HepG2 (cell line): ENCODE data around the gene PNRC1. TPM values are rescaled to one million over a fixed set of nuclear protein-coding genes. Genes with fewer than 3 reads are reported as not detected.

Experiments used
- AHR ChIP-seq: IDR thresholded peaks from 2 replicates; pipeline ENCODE4 v1.6.1; 2018; ENCODE audit warnings: missing genetic modification reagents, missing compliant biosample characterization
- FOSL2 ChIP-seq: sonication (generic); formaldehyde crosslinking; IDR thresholded peaks from 2 replicates; pipeline ENCODE4 v1.4.0; 2020; ENCODE audit warnings: missing genetic modification reagents
- FOXC1 ChIP-seq: sonication (generic); formaldehyde crosslinking; IDR thresholded peaks from 2 replicates; pipeline ENCODE4 v1.8.0; 2022; ENCODE audit warnings: mild to moderate bottlenecking, missing genetic modification reagents, borderline replicate concordance
- GATAD1 ChIP-seq: IDR thresholded peaks from 2 replicates; pipeline ENCODE4 v1.6.1; 2016; ENCODE audit warnings: missing genetic modification reagents, missing compliant biosample characterization
- IKZF4 ChIP-seq: sonication (generic); formaldehyde crosslinking; IDR thresholded peaks from 2 replicates; pipeline ENCODE4 v1.5.1; 2020; ENCODE audit warnings: borderline replicate concordance, mild to moderate bottlenecking, low read depth, missing genetic modification reagents; ENCODE audit errors: not compliant biosample characterization
- MAF1 ChIP-seq: sonication (generic); formaldehyde crosslinking; IDR thresholded peaks from 2 replicates; pipeline ENCODE4 v1.5.0; 2020; ENCODE audit warnings: missing genetic modification reagents, borderline replicate concordance
- MED8 ChIP-seq: sonication (generic); formaldehyde crosslinking; IDR thresholded peaks from 2 replicates; pipeline ENCODE4 v1.8.1; 2023; ENCODE audit warnings: mild to moderate bottlenecking, missing genetic modification reagents; ENCODE audit not compliant: insufficient replicate concordance
- RBM39 ChIP-seq: fragments of 200-400 bp; formaldehyde crosslinking; IDR thresholded peaks from one replicate; pipeline ENCODE4 v1.6.1; 2018; ENCODE audit warnings: antibody characterized with exemption, mild to moderate bottlenecking, low read depth, low read length; ENCODE audit not compliant: poor library complexity, severe bottlenecking
- REPIN1 ChIP-seq: sonication (generic); formaldehyde crosslinking; IDR thresholded peaks from 2 replicates; pipeline ENCODE4 v1.8.0; 2022; ENCODE audit warnings: missing genetic modification reagents, low read depth, mild to moderate bottlenecking, borderline replicate concordance
- SRSF9 ChIP-seq: fragments of 200-400 bp; formaldehyde crosslinking; IDR thresholded peaks from 2 replicates; pipeline ENCODE4 v1.6.1; 2018; ENCODE audit warnings: borderline replicate concordance, mild to moderate bottlenecking, low read depth, low read length; ENCODE audit not compliant: insufficient read depth, poor library complexity, severe bottlenecking
- TEAD3 ChIP-seq: optimal IDR thresholded peaks from 2 replicates; pipeline ENCODE3; 2016; ENCODE audit warnings: borderline replicate concordance
- YEATS2 ChIP-seq: sonication (generic); formaldehyde crosslinking; IDR thresholded peaks from 2 replicates; pipeline ENCODE4 v1.4.0; 2020; ENCODE audit warnings: missing genetic modification reagents, borderline replicate concordance
- ZNF17 ChIP-seq: sonication (generic); formaldehyde crosslinking; IDR thresholded peaks from 2 replicates; pipeline ENCODE4 v1.5.0; 2020; ENCODE audit warnings: mild to moderate bottlenecking, missing genetic modification reagents
- ZNF33A ChIP-seq: sonication (generic); formaldehyde crosslinking; IDR thresholded peaks from 2 replicates; pipeline ENCODE4 v1.5.1; 2020; ENCODE audit warnings: missing genetic modification reagents, mild to moderate bottlenecking, moderate library complexity, borderline replicate concordance
- ZNF563 ChIP-seq: sonication (generic); formaldehyde crosslinking; IDR thresholded peaks from 2 replicates; pipeline ENCODE4 v1.8.0; 2022; ENCODE audit warnings: mild to moderate bottlenecking, moderate library complexity, missing genetic modification reagents
- ZNF567 ChIP-seq: sonication (generic); formaldehyde crosslinking; IDR thresholded peaks from 2 replicates; pipeline ENCODE4 v1.8.1; 2023; ENCODE audit warnings: mild to moderate bottlenecking, missing genetic modification reagents, borderline replicate concordance
- ZNF850 ChIP-seq: sonication (generic); formaldehyde crosslinking; conservative IDR thresholded peaks from 2 replicates; pipeline ENCODE4 v1.9.0; 2021; ENCODE audit warnings: mild to moderate bottlenecking, missing genetic modification reagents
- ZSCAN30 ChIP-seq: sonication (generic); formaldehyde crosslinking; IDR thresholded peaks from 2 replicates; pipeline ENCODE4 v1.5.0; 2020; ENCODE audit warnings: mild to moderate bottlenecking, missing genetic modification reagents
- polyA plus RNA-seq, 8 experiments: library from polyadenylated mRNA; depleted of rRNA in 3 of 8; stranded (reverse) in 7 of 8; unstranded in 1 of 8; fragments of >200 nt; fragmentation: Illumina TruSeq in 4 of 8; extraction: Trizol in 4 of 8; gene quantifications; 2 replicates each; pipeline versions ENCODE4 v1.2.1 to v1.2.3, GENCODE V29; 2011 to 2016; ENCODE audit warnings: low read depth in 4 of 8, missing spikeins in 1 of 8, mixed read lengths in 1 of 8; ENCODE audit not compliant: insufficient read depth in 1 of 8
- total RNA-seq, 5 experiments: library from RNA; depleted of rRNA; stranded (reverse); fragments of >200 nt; fragmentation: Illumina TruSeq; extraction: Trizol; gene quantifications; 2 replicates each; pipeline ENCODE4 v1.2.3, GENCODE V29; 2016; ENCODE audit warnings: low read depth in 1 of 5
- TF ChIP-seq, protein P1 (sequence below): sonication (generic); formaldehyde crosslinking; IDR thresholded peaks from 2 replicates; pipeline ENCODE4 v1.4.0; 2020; ENCODE audit warnings: mild to moderate bottlenecking, missing genetic modification reagents
- TF ChIP-seq, protein P2 (sequence below): IDR thresholded peaks from 2 replicates; pipeline ENCODE4 v1.6.1; 2016; ENCODE audit warnings: missing genetic modification reagents, missing compliant biosample characterization
- TF ChIP-seq, protein P3 (sequence below): sonication (generic); formaldehyde crosslinking; IDR thresholded peaks from 2 replicates; pipeline ENCODE4 v1.4.0; 2020; ENCODE audit warnings: missing genetic modification reagents, mild to moderate bottlenecking, borderline replicate concordance

The PNRC1 gene
- total and polyA plus RNA-seq, 2 of the 13 experiments (the other 11 are each of a cell fraction or from before 2014, with no cell fraction given), result 17.6 to 36.0 TPM

DNA sequence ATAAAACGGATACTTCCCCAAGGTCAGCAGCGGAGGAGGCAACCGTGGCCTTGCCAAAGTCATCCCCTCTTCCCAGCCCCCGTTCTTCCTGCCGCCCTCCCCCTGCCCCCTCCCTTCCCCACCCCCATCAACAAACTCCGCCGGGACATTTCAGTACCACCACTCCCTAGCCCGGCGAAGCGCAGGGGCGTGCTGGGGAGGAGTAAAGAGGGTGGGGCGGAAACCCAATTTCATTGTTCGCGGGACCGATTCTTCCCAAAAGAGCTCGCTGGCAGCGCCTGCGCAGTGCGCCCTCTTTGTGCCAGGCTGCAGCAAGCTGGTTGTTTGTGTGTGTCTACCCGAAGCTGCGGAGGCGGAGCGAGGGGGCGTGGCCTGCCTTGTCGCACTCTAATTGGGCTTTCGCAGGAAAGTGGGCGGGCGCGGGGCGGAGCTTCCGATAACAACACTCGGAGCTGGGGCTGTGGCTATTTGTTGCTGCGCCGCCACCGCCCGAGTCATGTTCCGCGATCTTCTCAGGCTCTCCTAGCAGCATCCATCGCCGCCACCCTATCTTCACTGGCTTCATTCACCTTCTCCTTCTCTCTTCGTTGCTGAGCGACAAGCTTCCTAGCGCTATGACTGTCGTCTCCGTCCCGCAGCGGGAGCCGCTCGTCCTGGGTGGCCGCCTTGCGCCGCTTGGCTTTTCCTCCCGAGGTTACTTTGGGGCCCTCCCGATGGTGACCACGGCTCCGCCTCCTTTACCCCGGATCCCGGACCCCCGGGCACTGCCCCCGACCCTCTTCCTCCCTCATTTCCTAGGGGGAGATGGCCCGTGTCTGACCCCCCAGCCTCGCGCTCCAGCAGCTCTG, at the start of gene PNRC1 (continued):
- TF ChIP-seq, protein P1, sequence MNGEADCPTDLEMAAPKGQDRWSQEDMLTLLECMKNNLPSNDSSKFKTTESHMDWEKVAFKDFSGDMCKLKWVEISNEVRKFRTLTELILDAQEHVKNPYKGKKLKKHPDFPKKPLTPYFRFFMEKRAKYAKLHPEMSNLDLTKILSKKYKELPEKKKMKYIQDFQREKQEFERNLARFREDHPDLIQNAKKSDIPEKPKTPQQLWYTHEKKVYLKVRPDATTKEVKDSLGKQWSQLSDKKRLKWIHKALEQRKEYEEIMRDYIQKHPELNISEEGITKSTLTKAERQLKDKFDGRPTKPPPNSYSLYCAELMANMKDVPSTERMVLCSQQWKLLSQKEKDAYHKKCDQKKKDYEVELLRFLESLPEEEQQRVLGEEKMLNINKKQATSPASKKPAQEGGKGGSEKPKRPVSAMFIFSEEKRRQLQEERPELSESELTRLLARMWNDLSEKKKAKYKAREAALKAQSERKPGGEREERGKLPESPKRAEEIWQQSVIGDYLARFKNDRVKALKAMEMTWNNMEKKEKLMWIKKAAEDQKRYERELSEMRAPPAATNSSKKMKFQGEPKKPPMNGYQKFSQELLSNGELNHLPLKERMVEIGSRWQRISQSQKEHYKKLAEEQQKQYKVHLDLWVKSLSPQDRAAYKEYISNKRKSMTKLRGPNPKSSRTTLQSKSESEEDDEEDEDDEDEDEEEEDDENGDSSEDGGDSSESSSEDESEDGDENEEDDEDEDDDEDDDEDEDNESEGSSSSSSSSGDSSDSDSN (CRISPR knock-in tag), result peak; percentile 84
- TF ChIP-seq ZNF33A (CRISPR knock-in tag) (no peak), SRSF9 (no peak), ZNF17 (CRISPR knock-in tag) (no peak), FOXC1 (CRISPR knock-in tag) (peak; percentile 97), AHR (peak; percentile 90; the same call in 1 of the 2 replicates), ZNF850 (CRISPR knock-in tag) (no peak), IKZF4 (peak; percentile 90), ZNF563 (CRISPR knock-in tag) (0 out of 2 replicates have a peak, but pooled peaks have one; percentile 22), MED8 (CRISPR knock-in tag) (peak; percentile 37), YEATS2 (CRISPR knock-in tag) (peak; percentile 55; the same call in 1 of the 2 replicates), FOSL2 (CRISPR knock-in tag) (0 out of 2 replicates have a peak, but pooled peaks have one; percentile 25), RBM39 (peak; percentile 92), TEAD3 (CRISPR knock-in tag) (peak; percentile 42), GATAD1 (CRISPR knock-in tag) (0 out of 2 replicates have a peak, but pooled peaks have one; percentile 28), REPIN1 (peak; percentile 61; the same call in 1 of the 2 replicates), ZSCAN30 (CRISPR knock-in tag) (0 out of 2 replicates have a peak, but pooled peaks have one; percentile 38), ZNF567 (CRISPR knock-in tag) (peak; percentile 64; the same call in 1 of the 2 replicates), MAF1 (CRISPR knock-in tag) (no peak)
- TF ChIP-seq, protein P2, sequence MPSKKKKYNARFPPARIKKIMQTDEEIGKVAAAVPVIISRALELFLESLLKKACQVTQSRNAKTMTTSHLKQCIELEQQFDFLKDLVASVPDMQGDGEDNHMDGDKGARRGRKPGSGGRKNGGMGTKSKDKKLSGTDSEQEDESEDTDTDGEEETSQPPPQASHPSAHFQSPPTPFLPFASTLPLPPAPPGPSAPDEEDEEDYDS, result peak; percentile 98
- TF ChIP-seq, protein P3, sequence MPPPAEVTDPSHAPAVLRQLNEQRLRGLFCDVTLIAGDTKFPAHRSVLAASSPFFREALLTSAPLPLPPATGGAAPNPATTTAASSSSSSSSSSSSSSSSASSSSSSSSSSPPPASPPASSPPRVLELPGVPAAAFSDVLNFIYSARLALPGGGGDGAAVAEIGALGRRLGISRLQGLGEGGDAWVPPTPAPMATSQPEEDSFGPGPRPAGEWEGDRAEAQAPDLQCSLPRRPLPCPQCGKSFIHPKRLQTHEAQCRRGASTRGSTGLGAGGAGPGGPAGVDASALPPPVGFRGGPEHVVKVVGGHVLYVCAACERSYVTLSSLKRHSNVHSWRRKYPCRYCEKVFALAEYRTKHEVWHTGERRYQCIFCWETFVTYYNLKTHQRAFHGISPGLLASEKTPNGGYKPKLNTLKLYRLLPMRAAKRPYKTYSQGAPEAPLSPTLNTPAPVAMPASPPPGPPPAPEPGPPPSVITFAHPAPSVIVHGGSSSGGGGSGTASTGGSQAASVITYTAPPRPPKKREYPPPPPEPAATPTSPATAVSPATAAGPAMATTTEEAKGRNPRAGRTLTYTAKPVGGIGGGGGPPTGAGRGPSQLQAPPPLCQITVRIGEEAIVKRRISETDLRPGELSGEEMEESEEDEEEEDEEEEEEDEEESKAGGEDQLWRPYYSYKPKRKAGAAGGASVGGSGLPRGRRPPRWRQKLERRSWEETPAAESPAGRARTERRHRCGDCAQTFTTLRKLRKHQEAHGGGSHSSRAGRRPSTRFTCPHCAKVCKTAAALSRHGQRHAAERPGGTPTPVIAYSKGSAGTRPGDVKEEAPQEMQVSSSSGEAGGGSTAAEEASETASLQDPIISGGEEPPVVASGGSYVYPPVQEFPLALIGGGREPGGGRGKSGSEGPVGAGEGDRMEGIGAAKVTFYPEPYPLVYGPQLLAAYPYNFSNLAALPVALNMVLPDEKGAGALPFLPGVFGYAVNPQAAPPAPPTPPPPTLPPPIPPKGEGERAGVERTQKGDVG, result peak; percentile 37; the same call in 1 of the 2 replicates
